ENCODE results near the gene USP3. TPM values are rescaled to one million over a fixed set of nuclear protein-coding genes. Genes with fewer than 3 reads are reported as not detected.

USP3 gene
- total RNA-seq, 2 experiments from 2014 or later = 34.6 to 53.0 TPM

- Histone ChIP-seq H3K9me3 (ENCODE audit: low read length) (no peaks in the 10 kb centered on the region; the same call in none of the 2 replicates), H4K20me1 (ENCODE audit: insufficient read depth, low read length) (no peaks in the 10 kb centered on the region), H2AFZ (ENCODE audit: low read length) (no peak overlapping the region), H3K27ac (ENCODE audit: low read depth, low read length, poor library complexity, severe bottlenecking) (no peak overlapping the region), H3K4me2 (ENCODE audit: low read length) (no peak overlapping the region), H3K36me3 (ENCODE audit: insufficient read depth, low read length) (no peaks in the 10 kb centered on the region), H3K79me2 (ENCODE audit: insufficient read depth, low read depth, low read length) (no peaks in the 10 kb centered on the region), H3K4me1 (ENCODE audit: insufficient read depth, low read length, poor library complexity, severe bottlenecking) (peaks cover 2% of the 10 kb centered on the region), H3K9me2 (ENCODE audit: insufficient read depth, low read length) (no peaks in the 10 kb centered on the region), H3K4me3 (ENCODE audit: low read depth, low read length, poor library complexity, severe bottlenecking) (no peak overlapping the region)
- DNase-seq (ENCODE audit: low spot score) = no peak
- BruUV-seq (replicated peaks) = no TSS peak
- CTCF ChIA-PET (ENCODE audit: unreplicated experiment) = no interaction called here
- intact Hi-C loops (cut with micrococcal nuclease; ENCODE audit: unreplicated experiment) = no loop called here
- TF ChIP-seq EZH2phosphoT487 (IDR thresholded peaks at IDR 0.05; ENCODE audit: borderline replicate concordance, low read depth, low read length) (no peak), CTCF (conservative IDR thresholded peaks at IDR 0.05; ENCODE audit: low read length) (no peak)
- POLR2A ChIA-PET = no interaction called here
Measured at GRCh38 chr15:63457379-63457778, 47.0 kb upstream of the USP3 start.

GRCh38 chr15:63458026-63458425 lies 46.4 kb upstream of the USP3 start:
- H3K36me3 ChIP-seq (ENCODE audit: insufficient read depth, low read length) = no peaks in the 10 kb centered on the region
- H2AFZ ChIP-seq (ENCODE audit: low read length) = no peak overlapping the region
- POLR2A ChIA-PET = no interaction called here
- H3K9me3 ChIP-seq (ENCODE audit: low read length) = no peaks in the 10 kb centered on the region; the same call in none of the 2 replicates
- no peaks in the 10 kb centered on the region for H3K79me2 ChIP-seq (ENCODE audit: insufficient read depth, low read depth, low read length)
- CTCF ChIA-PET (ENCODE audit: unreplicated experiment) = no interaction called here
- no peak for TF ChIP-seq CTCF (conservative IDR thresholded peaks at IDR 0.05; ENCODE audit: low read length)
- TF ChIP-seq EZH2phosphoT487 (IDR thresholded peaks at IDR 0.05; ENCODE audit: borderline replicate concordance, low read depth, low read length) = no peak
- H3K9me2 ChIP-seq (ENCODE audit: insufficient read depth, low read length) = no peaks in the 10 kb centered on the region
- peaks cover 8% of the 10 kb centered on the region for H3K4me1 ChIP-seq (ENCODE audit: insufficient read depth, low read length, poor library complexity, severe bottlenecking)
- no TSS peak for BruUV-seq (replicated peaks)
- no peak for DNase-seq (ENCODE audit: low spot score)
- no peak overlapping the region for H3K27ac ChIP-seq (ENCODE audit: low read depth, low read length, poor library complexity, severe bottlenecking)
- no peaks in the 10 kb centered on the region for H4K20me1 ChIP-seq (ENCODE audit: insufficient read depth, low read length)
- no peak overlapping the region for H3K4me2 ChIP-seq (ENCODE audit: low read length)
- intact Hi-C loops (cut with micrococcal nuclease; ENCODE audit: unreplicated experiment) = no loop called here
- H3K4me3 ChIP-seq (ENCODE audit: low read depth, low read length, poor library complexity, severe bottlenecking) = no peak overlapping the region

GRCh38 chr15:63458794-63459395 lies 45.5 kb upstream of the USP3 start:
- intact Hi-C loops (cut with micrococcal nuclease; ENCODE audit: unreplicated experiment) = no loop called here
- ChIA-PET CTCF (ENCODE audit: unreplicated experiment) (interaction anchor here (0.7 kb wide), 1 partner anchor 12 kb away, joined by 3 read pairs; no protein-coding TSS in a partner anchor), POLR2A (no interaction called here)
- no TSS peak for BruUV-seq (replicated peaks)
- H3K9me3 ChIP-seq (ENCODE audit: low read length) = no peaks in the 10 kb centered on the region; the same call in none of the 2 replicates
- no peaks in the 10 kb centered on the region for H3K79me2 ChIP-seq (ENCODE audit: insufficient read depth, low read depth, low read length)
- no peaks in the 10 kb centered on the region for H3K9me2 ChIP-seq (ENCODE audit: insufficient read depth, low read length)
- H3K27ac ChIP-seq (ENCODE audit: low read depth, low read length, poor library complexity, severe bottlenecking) = no peak overlapping the region
- H3K36me3 ChIP-seq (ENCODE audit: insufficient read depth, low read length) = no peaks in the 10 kb centered on the region
- H2AFZ ChIP-seq (ENCODE audit: low read length) = no peak overlapping the region
- no peaks in the 10 kb centered on the region for H4K20me1 ChIP-seq (ENCODE audit: insufficient read depth, low read length)
- peaks cover 13% of the 10 kb centered on the region for H3K4me1 ChIP-seq (ENCODE audit: insufficient read depth, low read length, poor library complexity, severe bottlenecking)
- H3K4me3 ChIP-seq (ENCODE audit: low read depth, low read length, poor library complexity, severe bottlenecking) = no peak overlapping the region
- no peak for TF ChIP-seq CTCF (conservative IDR thresholded peaks at IDR 0.05; ENCODE audit: low read length)
- no peak for TF ChIP-seq EZH2phosphoT487 (IDR thresholded peaks at IDR 0.05; ENCODE audit: borderline replicate concordance, low read depth, low read length)
- DNase-seq (ENCODE audit: low spot score) = no peak
- no peak overlapping the region for H3K4me2 ChIP-seq (ENCODE audit: low read length)
